GM21381 (cell line): ENCODE results near the gene RGPD8.

Source experiments
- ATAC-seq: cut with Tn5 transposase; IDR thresholded peaks from one replicate; pipeline ENCODE4 v1.9.1; 2021; ENCODE audit warnings: mild to moderate bottlenecking, moderate library complexity; ENCODE audit not compliant: unreplicated experiment

Gene RGPD8

GRCh38 chr2:112339986-112340385 lies 93.5 kb downstream of the RGPD8 start:
- no peak for ATAC-seq

GRCh38 chr2:112335600-112335999 lies 97.8 kb downstream of the RGPD8 start:
- ATAC-seq, result no peak

DNA sequence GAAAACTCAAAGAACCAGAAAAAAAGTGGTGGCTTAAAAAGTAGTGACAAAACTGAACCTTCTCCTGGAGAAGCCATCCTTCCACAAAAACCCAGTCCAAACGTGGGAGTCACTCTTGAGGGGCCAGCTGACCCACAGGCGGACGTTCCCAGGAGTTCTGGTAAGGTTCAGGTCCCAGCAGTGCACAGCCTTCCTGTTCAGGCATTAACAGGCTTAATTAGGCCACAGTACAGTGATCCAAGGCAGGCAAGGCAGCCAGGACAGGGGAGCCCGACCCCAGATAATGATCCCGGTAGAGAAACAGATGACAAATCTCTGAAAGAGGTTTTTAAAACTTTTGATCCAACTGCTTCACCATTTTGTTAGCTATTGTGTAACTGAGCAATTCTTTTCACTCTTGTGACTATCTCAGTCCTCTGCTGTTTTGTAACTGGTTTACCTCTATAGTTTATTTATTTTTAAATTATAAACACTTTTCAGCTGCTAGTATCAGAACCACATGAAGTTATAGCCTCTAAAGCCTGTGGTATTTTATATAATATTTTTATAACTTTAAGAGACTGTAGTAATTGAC lies 101.2 kb downstream of the RGPD8 start:
- ATAC-seq, result no peak

DNA sequence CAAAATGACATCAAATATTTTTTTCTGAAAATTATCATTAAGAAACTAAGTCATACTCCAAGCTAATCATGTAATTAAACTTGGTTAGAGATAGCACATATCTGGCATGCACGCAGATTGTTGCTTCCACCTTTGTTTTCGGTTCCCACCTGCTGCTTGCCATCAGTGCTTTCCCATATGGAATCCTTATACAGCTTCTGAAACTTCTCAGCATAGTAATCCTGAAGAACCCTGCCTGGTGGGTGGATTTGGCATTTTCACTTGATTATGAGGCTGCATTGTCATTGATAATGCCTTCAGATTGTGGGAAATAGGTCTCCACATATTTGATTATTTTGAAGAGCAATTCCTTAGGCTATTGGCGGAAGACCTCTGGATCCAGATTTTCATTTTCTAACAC lies 110.5 kb downstream of the RGPD8 start:
- ATAC-seq, result no peak

DNA sequence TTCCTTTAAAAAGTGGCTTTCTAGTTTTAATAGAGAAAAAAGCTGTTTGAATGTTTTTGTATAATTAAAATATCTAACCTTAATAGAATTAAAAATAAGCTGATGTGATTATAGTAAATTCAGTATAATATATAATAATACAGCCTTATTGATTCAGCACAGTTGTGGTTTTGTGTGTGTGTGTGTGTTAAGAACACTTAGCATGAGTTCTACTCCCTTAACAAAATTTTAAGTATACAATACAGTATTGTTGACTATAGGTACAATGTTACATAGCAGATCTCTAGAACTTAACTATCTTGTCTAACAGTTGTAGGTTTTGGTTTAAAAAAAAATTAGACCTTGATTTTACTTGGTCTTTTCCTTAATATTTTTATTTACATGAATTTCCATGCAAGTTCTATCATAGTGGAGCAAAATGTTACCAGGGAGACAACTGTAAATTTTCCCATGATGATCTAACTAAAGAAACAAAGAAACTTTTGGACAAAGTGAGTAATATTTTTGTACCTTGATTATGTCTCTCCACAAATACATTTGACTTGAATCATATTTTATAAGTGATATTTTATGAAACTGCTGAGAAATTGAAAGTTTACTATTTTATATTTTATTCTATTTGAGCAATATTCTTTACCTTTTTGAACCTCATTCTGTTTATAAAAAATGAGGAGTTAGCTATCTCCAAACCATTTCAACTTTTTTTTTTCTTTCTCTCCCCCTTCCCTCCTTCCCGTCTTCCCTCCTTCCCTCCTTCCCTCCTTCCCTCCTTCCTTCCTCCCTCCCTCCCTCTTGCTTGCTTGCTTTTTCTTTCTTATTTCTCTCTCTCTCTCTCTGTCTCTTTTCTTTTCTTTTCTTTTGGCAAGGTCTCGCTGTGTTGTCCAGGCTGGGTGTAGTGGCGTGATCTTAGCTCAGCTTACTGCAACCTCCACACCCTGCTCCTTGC lies 111.8 kb downstream of the RGPD8 start:
- ATAC-seq, result no peak
